GM18873 (cell line): ENCODE data around the gene PRTN3.

Source experiments
- ATAC-seq: cut with Tn5 transposase; IDR thresholded peaks from one replicate; pipeline ENCODE4 v1.9.1; 2021; ENCODE audit warnings: mild to moderate bottlenecking, moderate library complexity, moderate number of reproducible peaks; ENCODE audit not compliant: unreplicated experiment, low FRiP score

Gene PRTN3, protein sequence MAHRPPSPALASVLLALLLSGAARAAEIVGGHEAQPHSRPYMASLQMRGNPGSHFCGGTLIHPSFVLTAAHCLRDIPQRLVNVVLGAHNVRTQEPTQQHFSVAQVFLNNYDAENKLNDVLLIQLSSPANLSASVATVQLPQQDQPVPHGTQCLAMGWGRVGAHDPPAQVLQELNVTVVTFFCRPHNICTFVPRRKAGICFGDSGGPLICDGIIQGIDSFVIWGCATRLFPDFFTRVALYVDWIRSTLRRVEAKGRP

DNA sequence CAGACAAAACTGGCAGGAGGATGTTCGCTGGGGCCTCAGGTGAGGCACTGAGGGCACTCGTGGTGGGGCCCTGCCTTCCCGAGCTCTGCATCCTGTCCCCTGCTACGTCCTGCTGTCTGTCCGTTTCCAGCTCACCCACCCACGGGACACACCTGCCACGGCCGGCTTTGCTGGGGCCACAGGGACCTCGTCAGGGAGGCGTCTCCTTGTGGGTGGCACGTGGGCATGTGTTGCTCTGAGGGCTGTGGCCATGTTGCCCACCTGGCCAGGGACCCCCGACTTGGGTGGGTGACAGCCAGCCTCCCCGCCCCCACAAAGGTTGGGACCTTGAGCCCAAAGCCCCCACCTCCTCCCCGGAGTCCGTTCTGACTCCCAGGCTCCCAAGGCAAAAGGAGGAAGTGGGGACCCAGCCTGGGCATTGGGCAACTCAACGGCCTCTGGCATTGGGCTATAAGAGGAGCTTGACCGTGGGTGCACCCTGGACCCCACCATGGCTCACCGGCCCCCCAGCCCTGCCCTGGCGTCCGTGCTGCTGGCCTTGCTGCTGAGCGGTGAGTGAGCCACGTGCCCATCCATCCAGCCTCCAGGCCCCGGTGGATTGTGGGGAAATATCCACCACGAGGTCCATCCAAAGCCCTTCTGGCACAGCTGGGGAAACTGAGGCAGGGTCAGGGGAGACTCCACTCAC lies at the start of gene PRTN3:
Gene PRTN3, plus strand, starts transcription at position 481 of the 688 bp plus-strand sequence. Its CDS starts 10 bp downstream, at position 491.
- no peak for ATAC-seq

DNA sequence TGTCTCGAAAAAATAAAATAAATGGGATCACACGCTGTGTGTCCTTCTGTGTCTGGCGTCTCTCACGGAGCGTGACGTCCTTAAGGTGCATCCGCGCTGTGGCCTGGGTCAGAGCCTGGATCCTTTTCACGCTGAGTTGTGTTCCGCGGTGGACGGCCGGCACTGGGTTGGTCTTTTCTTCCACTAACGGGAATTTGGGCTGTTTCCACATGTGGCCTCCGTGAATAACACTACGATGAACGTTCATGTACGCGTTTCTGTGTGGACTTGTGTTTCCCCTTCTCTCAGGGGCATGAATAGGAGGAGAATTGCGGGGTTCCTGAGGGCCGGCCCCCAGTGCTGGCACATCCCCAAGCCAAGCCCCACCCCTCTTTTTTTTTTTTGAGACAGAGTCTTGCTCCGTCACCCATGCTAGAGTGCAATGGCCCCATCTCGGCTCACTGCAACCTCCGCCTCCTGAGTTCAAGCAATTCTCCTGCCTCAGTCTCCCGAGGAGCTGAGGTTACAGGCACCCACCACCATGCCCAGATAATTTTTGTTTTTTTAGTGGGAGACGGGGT lies 49.7 kb upstream of the PRTN3 start:
- no peak for ATAC-seq

DNA sequence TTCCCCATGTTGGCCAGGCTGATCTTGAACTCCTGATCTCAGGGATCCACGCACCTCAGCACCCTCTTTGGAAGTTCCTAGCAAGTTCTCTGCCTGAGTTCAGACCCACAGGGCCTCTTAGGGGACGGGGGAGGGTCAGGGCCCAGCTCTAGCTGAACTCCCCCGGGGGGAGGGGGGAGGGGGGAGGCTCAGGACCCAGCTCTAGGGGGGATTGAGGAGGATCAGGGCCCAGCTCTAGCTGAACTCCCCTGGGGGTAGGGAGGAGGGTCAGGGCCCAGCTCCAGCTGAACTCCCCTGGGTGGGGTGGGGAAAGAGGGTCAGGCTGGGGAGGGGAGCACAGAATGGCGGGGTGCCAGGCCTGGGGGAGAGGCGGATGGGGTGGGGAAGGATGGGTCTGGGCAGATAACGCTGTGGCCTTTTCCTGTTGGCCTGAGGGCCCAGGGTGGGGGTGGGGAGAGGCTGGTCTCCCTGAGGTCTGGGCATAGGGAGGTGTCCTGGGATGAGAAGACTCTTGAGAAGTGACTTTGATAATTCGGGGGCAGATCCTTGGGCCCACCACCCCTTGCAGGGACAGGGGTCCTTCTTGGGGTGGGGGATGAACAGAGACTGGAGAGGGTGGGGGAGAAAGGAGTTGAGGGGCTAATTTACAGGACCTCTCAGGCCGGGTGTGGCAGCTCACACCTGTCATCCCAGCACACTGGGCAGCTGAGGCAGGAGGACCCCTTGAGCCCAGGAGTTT lies 49.1 kb upstream of the PRTN3 start:
- no peak for ATAC-seq

DNA sequence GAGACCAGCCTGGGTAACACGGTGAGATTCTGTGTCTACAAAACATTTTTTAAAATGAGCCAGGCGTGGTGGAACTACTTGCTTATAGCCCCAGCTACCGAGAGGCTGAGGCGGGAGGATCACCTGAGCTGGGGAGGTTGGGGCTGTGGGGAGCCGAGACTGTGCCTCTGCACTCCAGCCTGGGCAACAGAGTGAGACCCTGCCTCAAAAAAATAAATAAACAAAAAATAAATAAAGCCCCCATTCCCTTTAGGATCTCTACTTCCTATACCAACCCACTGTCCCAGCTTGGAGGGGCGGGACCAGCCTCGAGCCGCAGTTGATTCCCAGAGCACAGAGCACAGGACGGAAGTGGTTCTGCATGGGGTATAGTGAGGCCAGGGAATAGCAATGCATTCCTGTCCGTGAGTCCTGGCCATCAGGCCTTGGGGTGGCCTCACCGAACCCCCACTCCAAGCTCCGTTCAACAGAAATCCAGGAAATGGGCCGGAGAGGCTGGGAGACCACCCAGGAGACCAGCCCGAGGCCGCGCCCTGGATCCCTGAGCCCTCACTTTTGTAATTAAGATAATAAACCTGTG lies 48.4 kb upstream of the PRTN3 start:
- no peak for ATAC-seq

DNA sequence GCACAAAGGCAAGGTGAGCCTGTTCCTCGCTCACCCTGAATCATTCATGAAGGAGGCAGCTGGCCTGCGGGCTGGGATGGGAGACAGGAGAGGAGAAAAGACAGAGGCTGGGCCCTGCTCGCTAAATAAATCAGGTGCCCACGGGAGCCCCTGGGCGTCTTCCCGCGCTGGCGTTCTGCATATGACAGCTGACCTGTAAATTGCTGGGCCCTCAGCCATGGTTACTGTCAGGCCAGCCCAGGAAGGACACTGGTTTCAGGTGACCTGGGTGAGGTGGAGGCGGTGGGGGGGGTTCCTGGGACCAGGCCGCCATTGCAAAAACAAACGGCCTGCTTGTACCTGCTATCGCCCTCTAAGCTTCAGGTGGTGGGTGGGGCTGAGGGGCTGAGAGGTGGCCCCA lies 47.0 kb upstream of the PRTN3 start:
- no peak for ATAC-seq

DNA sequence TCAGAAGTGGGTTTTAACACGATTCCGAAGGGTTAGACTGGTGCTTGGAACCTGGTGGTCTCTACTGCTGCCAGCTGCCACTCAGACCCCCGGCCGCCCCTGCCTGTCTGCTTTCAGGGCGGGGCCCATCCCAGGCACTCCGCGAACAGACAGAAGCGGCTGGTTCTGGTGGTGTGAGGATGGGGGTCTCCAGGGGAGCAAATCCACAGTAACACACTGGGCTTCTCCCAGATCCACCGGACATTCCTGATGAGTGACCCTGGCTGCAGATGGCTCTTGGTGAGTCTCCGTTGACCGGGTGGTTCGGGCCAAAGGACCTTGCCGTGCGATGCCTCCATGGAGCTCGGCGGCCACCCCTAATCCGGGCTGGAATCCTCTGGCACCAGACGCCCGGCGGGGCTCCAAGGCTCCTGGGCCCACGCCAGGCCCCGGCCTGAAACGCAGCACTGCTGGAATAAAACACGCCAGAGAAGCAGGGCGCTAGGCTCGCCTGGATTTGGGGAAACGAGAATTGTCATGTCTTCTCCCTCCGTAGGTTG lies 45.7 kb upstream of the PRTN3 start:
- ATAC-seq, result no peak

DNA sequence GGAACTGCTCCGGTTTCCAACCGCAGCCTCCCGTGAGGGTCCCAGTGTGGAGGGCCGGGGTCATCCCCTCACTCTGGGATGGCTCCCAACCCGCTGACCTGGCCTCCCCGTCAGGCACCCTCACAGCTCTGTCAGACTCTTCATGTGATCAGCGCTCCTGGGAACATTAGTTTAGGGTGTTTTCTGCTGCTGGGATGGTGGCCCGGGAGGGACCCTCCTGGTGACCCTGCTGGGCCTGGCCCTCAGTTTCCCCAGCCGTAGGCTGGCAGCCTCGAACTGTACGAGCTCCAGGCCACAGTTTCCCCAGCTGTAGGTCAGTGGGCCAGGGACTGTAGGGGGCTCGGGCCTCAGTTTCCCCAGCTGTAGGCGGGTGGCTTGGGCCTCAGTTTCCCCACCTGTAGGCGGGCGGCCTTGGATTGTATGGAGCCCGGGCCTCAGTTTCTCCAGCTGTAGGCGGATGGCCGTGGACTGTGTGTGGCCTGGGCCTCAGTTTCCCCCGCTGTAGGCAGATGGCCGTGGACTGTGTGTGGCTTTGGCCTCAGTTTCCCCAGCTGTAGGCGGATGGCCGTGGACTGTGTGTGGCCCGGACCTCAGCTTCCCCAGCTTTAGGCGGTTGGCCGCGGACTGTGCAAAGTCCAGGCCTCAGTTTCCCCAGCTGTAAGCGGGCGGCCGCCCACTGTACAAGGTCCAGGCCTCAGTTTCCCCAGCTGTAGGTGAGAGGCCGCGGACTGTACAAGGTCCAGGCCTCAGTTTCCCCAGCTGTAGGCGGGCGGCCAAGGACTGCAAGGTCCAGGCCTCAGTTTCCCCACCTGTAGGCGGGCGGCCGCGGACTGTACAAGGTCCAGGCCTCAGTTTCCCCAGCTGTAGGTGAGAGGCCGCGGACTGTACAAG lies 44.9 kb upstream of the PRTN3 start:
- no peak for ATAC-seq

DNA sequence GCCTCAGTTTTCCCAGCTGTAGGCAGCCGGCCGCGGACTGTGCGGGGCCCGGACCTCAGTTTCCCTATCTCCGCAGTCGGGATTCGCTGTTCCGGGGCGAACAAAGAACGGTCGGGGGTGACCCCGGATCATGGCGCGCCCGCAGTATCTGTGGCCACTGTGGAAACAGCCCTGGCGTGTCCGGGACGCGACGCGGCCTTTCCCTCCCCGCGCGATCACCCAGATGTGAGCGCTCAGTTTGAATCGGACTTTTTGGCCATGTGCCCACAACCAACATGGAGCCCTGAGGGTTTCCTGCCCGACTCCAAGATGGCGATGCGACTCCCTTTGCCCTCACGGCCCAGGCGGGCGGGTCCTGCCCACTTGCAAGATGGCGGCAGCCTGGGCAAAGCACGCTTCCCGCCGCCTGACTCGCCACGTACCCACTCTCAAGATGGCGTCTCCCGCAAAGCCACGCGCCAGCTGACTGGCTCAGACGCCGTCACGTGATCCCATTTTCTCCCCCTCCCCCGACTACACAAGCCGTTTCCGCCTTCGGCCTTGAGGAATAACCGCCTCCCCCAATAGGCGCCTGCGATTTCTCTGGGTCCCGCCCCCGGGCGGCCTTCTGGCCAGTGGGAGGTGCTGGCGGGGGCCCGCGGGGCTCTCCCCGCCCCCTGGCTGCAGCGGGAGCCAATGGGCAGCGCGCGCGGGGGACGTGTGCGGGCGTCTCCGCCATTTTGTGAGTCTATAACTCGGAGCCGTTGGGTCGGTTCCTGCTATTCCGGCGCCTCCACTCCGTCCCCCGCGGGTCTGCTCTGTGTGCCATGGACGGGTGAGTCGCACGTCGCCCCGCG lies 43.9 kb upstream of the PRTN3 start, which contains the start of gene PTBP1:
Gene PTBP1, plus strand, starts transcription at position 761 of the 836 bp plus-strand sequence. Its CDS starts 46 bp downstream, at position 807.
- peak; percentile 79 for ATAC-seq

DNA sequence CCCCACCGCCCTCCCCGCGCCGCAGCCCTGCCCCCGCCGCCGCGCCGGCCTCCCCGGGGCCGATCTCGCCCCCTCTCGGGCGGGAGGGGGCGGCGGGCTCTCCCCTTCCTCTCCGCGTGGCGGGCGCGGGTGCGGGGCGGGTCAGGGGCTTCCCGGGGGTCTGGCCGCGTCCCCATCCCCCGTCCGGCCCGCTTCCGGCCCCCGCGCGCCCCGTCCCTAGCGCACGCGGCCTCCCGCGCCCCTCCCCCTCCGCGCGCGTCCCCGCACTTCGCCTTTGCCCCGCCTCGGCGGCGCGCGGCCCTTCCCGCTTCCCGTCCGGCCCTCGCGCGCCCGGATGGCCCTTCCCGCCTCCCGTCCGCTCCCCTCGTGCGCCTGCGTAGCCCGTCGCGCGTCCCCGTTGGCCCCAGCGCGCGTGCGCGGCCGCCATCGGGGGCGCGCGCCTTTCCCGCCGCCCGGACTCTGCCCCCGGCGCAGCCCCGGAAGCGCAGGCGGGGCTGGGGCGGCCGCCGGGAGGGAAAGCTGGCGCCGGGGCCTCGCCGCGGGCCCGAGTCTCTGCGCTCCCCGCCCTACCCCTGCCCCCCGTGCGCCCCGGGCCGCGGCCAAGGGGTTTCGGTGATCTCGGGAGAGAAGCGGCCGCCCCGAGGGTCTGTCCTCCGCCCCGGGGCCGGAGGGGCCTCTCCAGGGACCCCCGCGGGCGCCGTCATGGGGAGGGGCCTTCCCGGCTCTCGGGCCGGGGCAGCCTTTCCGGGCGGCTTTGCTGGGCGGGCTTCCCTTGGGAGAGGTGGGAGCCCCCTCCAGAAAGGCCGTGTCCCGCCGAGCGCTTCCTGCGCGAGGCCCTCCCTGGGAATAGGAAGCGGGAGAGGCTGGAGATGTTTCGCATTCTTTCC lies 43.0 kb upstream of the PRTN3 start:
- ATAC-seq, result peak; percentile 0

DNA sequence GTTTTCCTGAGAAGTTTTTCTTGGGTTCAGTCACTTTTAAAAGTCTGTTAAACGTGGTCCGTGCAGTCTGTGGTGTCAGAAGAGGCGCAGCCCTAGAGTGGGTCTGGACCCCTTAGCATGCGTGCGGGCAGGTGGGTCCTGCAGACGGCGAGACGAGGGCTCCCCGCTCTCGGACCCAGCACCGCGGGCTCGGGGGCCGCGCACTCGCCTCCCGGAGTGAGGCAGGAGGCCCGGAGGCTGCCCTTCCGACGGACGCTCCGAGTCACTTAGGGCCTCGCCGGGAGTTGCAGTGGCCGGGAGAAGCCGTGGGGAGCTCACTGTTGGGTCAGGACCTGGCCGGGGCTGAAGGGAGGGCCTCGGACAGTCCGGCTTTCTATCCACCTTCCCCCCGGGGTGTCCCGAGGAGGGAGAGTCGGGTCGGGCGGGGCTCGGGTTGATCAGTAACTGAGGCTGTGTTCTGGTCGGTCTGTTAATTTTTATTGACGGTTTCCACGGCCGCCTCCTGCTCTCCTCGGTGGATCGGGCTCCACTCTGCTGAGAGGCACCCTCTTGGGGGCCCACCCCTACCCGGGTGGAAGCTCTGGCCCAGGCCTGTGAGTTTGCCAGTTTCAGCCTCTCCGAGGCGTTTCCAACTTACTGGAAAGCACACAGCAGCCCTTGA lies 42.3 kb upstream of the PRTN3 start:
- no peak for ATAC-seq

DNA sequence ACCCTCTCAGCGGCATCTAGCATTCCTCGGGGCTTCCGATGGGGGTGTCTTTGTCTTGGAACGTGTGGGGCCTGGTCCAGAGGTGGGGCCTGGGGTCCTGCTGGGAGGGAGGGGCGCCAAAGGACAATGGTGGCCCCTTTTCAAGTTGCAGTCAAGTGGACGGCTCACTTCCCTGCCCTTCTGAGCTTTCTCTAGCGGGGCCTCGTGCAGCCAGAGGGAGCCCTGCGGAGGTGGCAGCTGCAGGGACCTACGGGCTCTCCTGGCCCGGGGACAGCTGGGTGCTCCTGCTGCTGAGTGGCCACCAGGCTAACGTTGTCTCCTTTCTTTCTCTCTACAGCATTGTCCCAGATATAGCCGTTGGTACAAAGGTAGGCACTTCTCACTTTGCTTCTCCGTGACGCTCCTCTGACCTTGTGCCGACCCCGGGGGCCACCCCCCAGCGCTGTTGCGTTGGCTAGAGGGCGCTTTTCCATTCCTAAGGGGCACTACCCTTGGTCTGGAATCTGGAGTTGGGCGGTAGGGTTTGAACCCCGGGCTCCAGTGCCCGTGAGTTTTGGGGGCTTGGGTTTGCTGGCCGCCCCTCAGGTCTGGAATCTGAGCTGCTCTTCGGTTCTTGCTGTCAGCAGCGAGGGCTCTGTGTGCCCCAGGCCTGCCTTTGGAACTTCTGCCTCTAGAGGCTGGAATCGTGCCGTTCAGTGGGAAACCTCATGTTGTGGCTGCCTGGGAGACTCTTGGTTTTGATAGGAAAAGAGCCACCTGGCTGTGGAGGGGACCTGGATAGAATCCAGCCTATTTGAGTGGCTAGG lies 41.5 kb upstream of the PRTN3 start:
- ATAC-seq, result no peak

DNA sequence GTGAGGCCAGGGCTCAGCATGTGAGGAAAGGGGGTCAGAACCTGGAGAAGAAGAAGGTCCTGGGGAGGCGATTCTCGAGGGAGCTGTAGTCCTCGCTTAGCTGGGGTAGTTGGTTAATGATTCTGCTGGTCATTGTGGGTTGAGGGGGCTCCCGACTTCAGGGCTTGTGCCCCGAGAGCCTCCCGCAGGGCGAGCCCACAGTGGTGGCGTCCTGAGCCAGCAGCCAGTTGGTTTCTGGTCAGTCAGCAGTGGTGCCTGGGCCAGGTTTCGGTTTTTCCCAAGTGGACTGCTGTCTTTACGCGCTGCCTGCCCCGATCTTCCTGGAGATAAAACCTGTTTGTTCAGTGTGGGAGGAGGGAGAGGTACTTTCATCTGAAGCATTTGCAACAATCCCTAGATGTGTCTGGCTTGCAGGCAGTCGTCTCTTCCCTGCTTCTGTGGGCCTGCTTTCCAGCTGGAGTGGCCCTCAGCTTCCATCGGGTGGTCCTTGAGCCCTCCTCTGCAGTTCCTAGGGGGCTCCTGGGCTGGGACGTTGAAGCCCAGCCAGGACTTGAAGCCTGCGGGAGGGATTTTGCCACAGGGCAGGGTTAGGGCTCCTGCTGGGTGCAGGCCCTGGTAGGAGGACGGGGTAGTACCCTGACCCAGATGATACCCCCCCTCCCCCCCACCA lies 40.3 kb upstream of the PRTN3 start:
- no peak for ATAC-seq

DNA sequence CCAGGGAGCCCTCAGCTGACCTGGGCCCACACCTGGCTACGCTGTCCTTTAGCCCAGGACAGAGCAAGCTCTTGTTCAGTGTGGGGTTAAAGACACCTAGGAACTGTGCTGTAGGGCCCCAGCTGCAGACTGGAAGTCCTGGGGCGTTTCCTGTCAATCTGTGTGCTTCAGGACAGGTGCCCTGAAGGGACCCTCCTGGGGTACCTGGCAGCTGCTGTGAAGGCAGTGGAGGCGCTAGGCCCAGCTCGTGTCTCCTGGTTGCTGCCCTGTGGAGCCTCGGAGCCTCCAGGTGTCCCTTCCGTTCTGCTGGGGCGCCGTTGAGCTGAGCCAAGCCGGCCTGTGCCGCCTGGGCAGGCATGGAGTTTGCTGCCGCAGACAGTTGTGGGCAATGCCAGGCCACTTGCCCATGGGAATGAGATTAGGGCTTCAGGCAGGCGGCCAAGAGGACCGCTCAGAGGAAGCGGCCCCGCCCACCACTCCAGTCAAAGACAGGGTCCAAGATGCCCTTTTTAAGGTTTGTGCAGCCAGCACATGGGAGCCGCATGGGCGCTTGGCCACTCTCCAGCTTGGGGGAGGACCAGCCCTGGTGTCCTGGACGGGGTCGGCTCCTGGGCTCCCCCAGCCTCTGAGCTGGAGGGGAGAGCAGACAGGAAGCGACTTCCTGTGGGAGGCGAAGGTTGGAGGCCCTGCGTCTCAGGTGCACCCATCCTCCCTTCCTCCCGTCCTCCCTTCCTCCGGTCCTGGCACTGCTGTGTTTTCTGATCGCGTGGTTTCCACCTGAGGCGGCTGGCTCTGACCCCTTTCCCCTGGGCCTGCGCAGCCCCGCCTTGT lies 39.6 kb upstream of the PRTN3 start:
- ATAC-seq, result no peak

DNA sequence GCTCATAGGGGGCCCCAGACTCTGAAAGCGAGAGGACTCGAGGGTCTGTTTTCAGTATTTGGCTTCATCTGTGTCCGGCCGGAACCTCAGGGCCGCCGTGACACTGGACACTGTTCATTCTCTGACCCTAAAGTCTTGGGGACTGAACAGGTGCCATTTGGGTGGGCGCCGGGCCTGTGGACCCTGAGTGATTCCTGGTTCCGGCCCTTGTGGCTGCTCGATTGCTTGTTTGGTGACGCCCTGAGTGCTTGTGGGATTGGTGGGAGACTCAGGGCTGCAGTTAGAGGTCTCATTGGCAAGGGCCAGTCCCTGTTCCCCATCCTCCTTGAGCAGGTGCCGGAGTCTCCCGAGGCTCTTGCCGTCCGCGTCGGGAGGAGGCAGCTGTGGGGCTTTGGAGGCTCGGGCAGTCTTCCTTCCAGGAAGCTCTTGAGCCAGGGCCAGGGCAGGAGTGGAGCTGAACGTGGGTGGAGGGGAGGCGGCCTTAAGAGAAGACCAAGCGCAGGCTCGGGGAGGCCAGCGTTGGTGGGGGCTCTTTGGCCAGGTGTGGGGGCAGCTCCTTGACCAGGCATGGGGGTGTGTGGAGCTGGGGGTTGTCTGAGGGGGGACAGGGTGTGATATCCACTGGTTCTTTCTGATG lies 38.8 kb upstream of the PRTN3 start:
- ATAC-seq, result no peak
